Measurements from ENCODE around the gene PHACTR1.

The PHACTR1 gene

DNA sequence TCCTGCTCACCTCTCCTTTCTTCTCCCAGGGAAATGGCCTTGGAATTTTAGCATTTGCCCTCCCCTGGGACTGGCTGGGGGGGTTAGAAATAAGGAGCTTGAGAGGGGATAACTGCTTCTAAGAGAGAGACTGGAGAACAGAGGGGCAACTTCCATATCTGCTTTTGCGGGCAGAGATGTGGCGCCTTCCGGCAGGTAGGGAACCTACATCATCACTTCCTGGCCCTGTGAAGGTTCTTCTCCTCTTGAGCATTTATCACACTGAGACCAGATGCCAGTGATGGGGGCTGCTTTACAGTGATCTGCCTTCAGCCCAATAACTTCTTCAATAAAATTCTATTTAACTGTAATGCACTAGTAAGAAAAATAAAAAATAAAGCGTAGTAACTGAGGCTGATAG, 563.7 kb downstream of the PHACTR1 start:
- no peak overlapping the region for H2AK5ac ChIP-seq (ENCODE audit: low read depth, low read length)
- no peak overlapping the region for H3K27ac ChIP-seq (replicated peaks; ENCODE audit: low read length)
- no peak overlapping the region for H2BK120ac ChIP-seq (ENCODE audit: low read depth, low read length)
- no peak overlapping the region for H3K4me3 ChIP-seq (ENCODE audit: low read length in 2 of 2)
- H3K9ac ChIP-seq (ENCODE audit: low read depth, low read length, poor library complexity), result no peak overlapping the region
- no peak overlapping the region for H3K4me2 ChIP-seq (ENCODE audit: insufficient read depth, low read length, poor library complexity, severe bottlenecking)
- DNase-seq (ENCODE audit: low spot score), result no peak
- H3K9me3 ChIP-seq (replicated peaks in 1 of 2; ENCODE audit: control insufficient read depth in 2 of 2, insufficient read depth in 1 of 2, low read depth in 1 of 2, low read length in 2 of 2), result no peaks in the 10 kb centered on the region
- H4K91ac ChIP-seq (ENCODE audit: low read depth, low read length, poor library complexity), result no peak overlapping the region
- H2BK5ac ChIP-seq (ENCODE audit: low read length), result no peak overlapping the region
- H2AFZ ChIP-seq (ENCODE audit: low read length), result no peak overlapping the region
- H2BK15ac ChIP-seq (ENCODE audit: low read length), result no peak overlapping the region
- H3K36me3 ChIP-seq (replicated peaks in 1 of 2; ENCODE audit: control insufficient read depth in 2 of 2, insufficient read depth in 2 of 2, low read length in 2 of 2), result no peaks in the 10 kb centered on the region
- peaks cover 0 to 2% of the 10 kb centered on the region in 2 donors for H3K4me1 ChIP-seq (ENCODE audit: control insufficient read depth in 2 of 2, insufficient read depth in 1 of 2, low read depth in 1 of 2, low read length in 2 of 2)
- no peak overlapping the region for H3K18ac ChIP-seq (ENCODE audit: low read length)
- no peaks in the 10 kb centered on the region for H3K27me3 ChIP-seq (ENCODE audit: control insufficient read depth in 3 of 3, insufficient read depth in 3 of 3, low read depth in 1 of 3, low read length in 3 of 3)
- H3K23ac ChIP-seq (ENCODE audit: low read depth, low read length, poor library complexity), result no peak overlapping the region
- no peak overlapping the region for H3K14ac ChIP-seq (ENCODE audit: low read length)
- no CpG with 5 or more reads among the region's 4 CpGs for WGBS, 2 donors (ENCODE audit: extremely low coverage in 2 of 2, insufficient read length in 2 of 2, insufficient replicate concordance in 1 of 2)
- no peak overlapping the region for H4K8ac ChIP-seq (ENCODE audit: low read depth, low read length)
- H3K4ac ChIP-seq (ENCODE audit: low read length), result no peak overlapping the region
- no peaks in the 10 kb centered on the region for H3K79me1 ChIP-seq (ENCODE audit: low read depth, low read length)
- H2BK12ac ChIP-seq (ENCODE audit: low read length), result no peak overlapping the region

DNA sequence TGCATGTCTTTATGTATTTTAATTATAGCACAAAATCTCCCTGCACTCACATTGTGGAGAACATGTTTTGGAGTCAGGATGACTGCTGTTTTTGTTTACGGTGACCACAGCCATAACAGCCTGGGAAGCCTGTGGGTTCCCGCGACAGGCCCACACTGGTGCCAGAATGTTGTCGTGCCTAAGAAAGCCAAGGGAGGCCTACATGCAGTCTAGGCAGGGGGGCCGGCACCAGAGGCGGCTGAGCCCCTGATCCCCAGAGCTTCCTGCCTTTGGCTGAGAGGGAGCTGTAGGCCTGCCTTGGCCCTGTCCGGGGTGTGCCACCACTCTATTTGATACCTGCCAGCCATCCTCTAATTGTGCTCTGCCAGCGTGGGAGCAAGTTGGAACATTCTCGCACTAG, 565.1 kb downstream of the PHACTR1 start:
- H3K23ac ChIP-seq (ENCODE audit: low read depth, low read length, poor library complexity), result peak overlapping the region; percentile 35
- no peak for DNase-seq (ENCODE audit: low spot score)
- no peak overlapping the region for H2BK5ac ChIP-seq (ENCODE audit: low read length)
- H2AFZ ChIP-seq (ENCODE audit: low read length), result no peak overlapping the region
- H3K36me3 ChIP-seq (replicated peaks in 1 of 2; ENCODE audit: control insufficient read depth in 2 of 2, insufficient read depth in 2 of 2, low read length in 2 of 2), result peaks cover 0 to under 1% of the 10 kb centered on the region in 2 donors
- no peak overlapping the region for H3K27ac ChIP-seq (replicated peaks; ENCODE audit: low read length)
- H2AK5ac ChIP-seq (ENCODE audit: low read depth, low read length), result no peak overlapping the region
- H3K9ac ChIP-seq (ENCODE audit: low read depth, low read length, poor library complexity), result no peak overlapping the region
- no peak overlapping the region for H3K14ac ChIP-seq (ENCODE audit: low read length)
- no peak overlapping the region for H2BK15ac ChIP-seq (ENCODE audit: low read length)
- H3K4ac ChIP-seq (ENCODE audit: low read length), result no peak overlapping the region
- H2BK120ac ChIP-seq (ENCODE audit: low read depth, low read length), result no peak overlapping the region
- H3K18ac ChIP-seq (ENCODE audit: low read length), result no peak overlapping the region
- no CpG with 5 or more reads among the region's 9 CpGs for WGBS, 2 donors (ENCODE audit: extremely low coverage in 2 of 2, insufficient read length in 2 of 2, insufficient replicate concordance in 1 of 2)
- no peak overlapping the region for H4K8ac ChIP-seq (ENCODE audit: low read depth, low read length)
- H4K91ac ChIP-seq (ENCODE audit: low read depth, low read length, poor library complexity), result no peak overlapping the region
- H3K79me1 ChIP-seq (ENCODE audit: low read depth, low read length), result no peaks in the 10 kb centered on the region
- H3K4me2 ChIP-seq (ENCODE audit: insufficient read depth, low read length, poor library complexity, severe bottlenecking), result no peak overlapping the region
- no peak overlapping the region for H3K4me3 ChIP-seq (ENCODE audit: low read length in 2 of 2)
- H3K27me3 ChIP-seq (ENCODE audit: control insufficient read depth in 3 of 3, insufficient read depth in 3 of 3, low read depth in 1 of 3, low read length in 3 of 3), result no peaks in the 10 kb centered on the region
- H2BK12ac ChIP-seq (ENCODE audit: low read length), result no peak overlapping the region
- H3K4me1 ChIP-seq (ENCODE audit: control insufficient read depth in 2 of 2, insufficient read depth in 1 of 2, low read depth in 1 of 2, low read length in 2 of 2), result peaks cover 0 to 2% of the 10 kb centered on the region in 2 donors
- H3K9me3 ChIP-seq (replicated peaks in 1 of 2; ENCODE audit: control insufficient read depth in 2 of 2, insufficient read depth in 1 of 2, low read depth in 1 of 2, low read length in 2 of 2), result peaks cover under 1 to 4% of the 10 kb centered on the region in 2 donors

DNA sequence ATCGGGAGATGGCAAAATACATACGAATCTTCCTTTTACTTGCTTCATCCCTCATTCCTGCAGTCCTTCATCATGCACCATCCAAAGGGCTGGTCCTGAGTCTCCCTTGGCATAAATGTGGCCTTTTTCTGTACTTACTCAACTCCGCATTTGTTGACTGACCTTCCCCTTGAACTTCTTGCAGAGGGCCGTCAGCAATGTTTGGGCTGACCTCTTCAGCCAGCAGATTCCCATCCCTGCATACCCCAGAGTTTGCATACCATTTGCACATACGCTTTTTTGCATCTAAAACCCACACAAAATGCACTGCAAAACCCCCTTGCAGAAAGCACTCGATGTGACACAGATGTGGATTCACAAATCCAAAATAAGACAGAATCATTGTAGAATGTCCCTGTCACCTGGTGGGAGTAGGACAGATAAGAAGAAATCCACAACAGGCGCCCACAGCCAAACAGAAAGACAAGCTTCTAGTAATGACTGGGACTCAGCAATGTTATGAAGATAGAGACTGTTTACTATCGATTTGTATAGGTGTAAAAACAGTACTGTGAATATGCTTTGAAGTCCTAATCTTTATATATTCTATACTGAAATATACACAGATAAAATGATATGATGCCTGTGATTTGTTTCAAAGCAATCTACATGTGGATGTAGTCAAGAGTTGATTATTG, 566.0 kb downstream of the PHACTR1 start:
- no peaks in the 10 kb centered on the region for H3K79me1 ChIP-seq (ENCODE audit: low read depth, low read length)
- no peak overlapping the region for H3K18ac ChIP-seq (ENCODE audit: low read length)
- H2BK15ac ChIP-seq (ENCODE audit: low read length), result no peak overlapping the region
- H3K4me3 ChIP-seq (ENCODE audit: low read length in 2 of 2), result peak overlapping the region in 1 of 2 donors; percentile 33
- no peak overlapping the region for H2BK12ac ChIP-seq (ENCODE audit: low read length)
- no peak overlapping the region for H3K4me2 ChIP-seq (ENCODE audit: insufficient read depth, low read length, poor library complexity, severe bottlenecking)
- H2AK5ac ChIP-seq (ENCODE audit: low read depth, low read length), result no peak overlapping the region
- H3K27ac ChIP-seq (replicated peaks; ENCODE audit: low read length), result no peak overlapping the region
- H3K36me3 ChIP-seq (replicated peaks in 1 of 2; ENCODE audit: control insufficient read depth in 2 of 2, insufficient read depth in 2 of 2, low read length in 2 of 2), result peaks cover 0 to 2% of the 10 kb centered on the region in 2 donors
- no peak overlapping the region for H3K9ac ChIP-seq (ENCODE audit: low read depth, low read length, poor library complexity)
- no peak overlapping the region for H4K91ac ChIP-seq (ENCODE audit: low read depth, low read length, poor library complexity)
- no peak overlapping the region for H2BK120ac ChIP-seq (ENCODE audit: low read depth, low read length)
- H3K27me3 ChIP-seq (ENCODE audit: control insufficient read depth in 3 of 3, insufficient read depth in 3 of 3, low read depth in 1 of 3, low read length in 3 of 3), result no peaks in the 10 kb centered on the region
- peaks cover 8% of the 10 kb centered on the region in 2 donors for H3K9me3 ChIP-seq (replicated peaks in 1 of 2; ENCODE audit: control insufficient read depth in 2 of 2, insufficient read depth in 1 of 2, low read depth in 1 of 2, low read length in 2 of 2)
- H3K23ac ChIP-seq (ENCODE audit: low read depth, low read length, poor library complexity), result no peak overlapping the region
- WGBS, 2 donors (ENCODE audit: extremely low coverage in 2 of 2, insufficient read length in 2 of 2, insufficient replicate concordance in 1 of 2), result no CpG with 5 or more reads among the region's 8 CpGs
- H3K4me1 ChIP-seq (ENCODE audit: control insufficient read depth in 2 of 2, insufficient read depth in 1 of 2, low read depth in 1 of 2, low read length in 2 of 2), result peaks cover 0 to 2% of the 10 kb centered on the region in 2 donors
- no peak overlapping the region for H4K8ac ChIP-seq (ENCODE audit: low read depth, low read length)
- H2BK5ac ChIP-seq (ENCODE audit: low read length), result no peak overlapping the region
- no peak for DNase-seq (ENCODE audit: low spot score)
- no peak overlapping the region for H2AFZ ChIP-seq (ENCODE audit: low read length)
- H3K14ac ChIP-seq (ENCODE audit: low read length), result no peak overlapping the region
- H3K4ac ChIP-seq (ENCODE audit: low read length), result no peak overlapping the region

DNA sequence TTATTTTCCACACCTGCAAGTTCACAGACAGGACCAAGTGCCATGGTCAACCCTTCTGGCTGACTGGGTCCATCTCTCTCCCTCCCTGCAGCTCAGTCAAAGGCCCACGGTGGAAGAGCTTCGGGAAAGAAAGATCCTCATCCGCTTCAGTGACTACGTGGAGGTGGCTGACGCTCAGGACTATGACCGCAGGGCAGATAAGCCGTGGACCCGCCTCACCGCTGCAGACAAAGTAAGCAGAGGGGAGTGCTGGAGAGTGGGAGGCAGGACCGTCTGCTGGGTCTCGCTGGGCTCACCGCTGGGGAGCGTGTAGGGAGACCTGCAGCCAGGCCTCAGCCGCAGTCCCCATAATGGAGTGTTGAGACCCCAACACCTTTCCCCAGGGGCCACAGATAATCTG, 566.8 kb downstream of the PHACTR1 start:
- Histone ChIP-seq H3K9ac (ENCODE audit: low read depth, low read length, poor library complexity) (no peak overlapping the region), H2BK120ac (ENCODE audit: low read depth, low read length) (no peak overlapping the region), H2AFZ (ENCODE audit: low read length) (no peak overlapping the region), H3K27me3 (ENCODE audit: control insufficient read depth in 3 of 3, insufficient read depth in 3 of 3, low read depth in 1 of 3, low read length in 3 of 3) (no peaks in the 10 kb centered on the region), H3K14ac (ENCODE audit: low read length) (no peak overlapping the region), H4K91ac (ENCODE audit: low read depth, low read length, poor library complexity) (no peak overlapping the region), H3K4ac (ENCODE audit: low read length) (no peak overlapping the region), H2BK5ac (ENCODE audit: low read length) (no peak overlapping the region), H3K4me2 (ENCODE audit: insufficient read depth, low read length, poor library complexity, severe bottlenecking) (no peak overlapping the region), H3K36me3 (replicated peaks in 1 of 2; ENCODE audit: control insufficient read depth in 2 of 2, insufficient read depth in 2 of 2, low read length in 2 of 2) (peaks cover 0 to 5% of the 10 kb centered on the region in 2 donors), H4K8ac (ENCODE audit: low read depth, low read length) (no peak overlapping the region), H3K9me3 (replicated peaks in 1 of 2; ENCODE audit: control insufficient read depth in 2 of 2, insufficient read depth in 1 of 2, low read depth in 1 of 2, low read length in 2 of 2) (peaks cover 10 to 14% of the 10 kb centered on the region in 2 donors), H3K4me1 (ENCODE audit: control insufficient read depth in 2 of 2, insufficient read depth in 1 of 2, low read depth in 1 of 2, low read length in 2 of 2) (peaks cover 0 to 2% of the 10 kb centered on the region in 2 donors), H2BK15ac (ENCODE audit: low read length) (no peak overlapping the region), H2AK5ac (ENCODE audit: low read depth, low read length) (no peak overlapping the region), H2BK12ac (ENCODE audit: low read length) (no peak overlapping the region), H3K18ac (ENCODE audit: low read length) (no peak overlapping the region), H3K79me1 (ENCODE audit: low read depth, low read length) (no peaks in the 10 kb centered on the region), H3K23ac (ENCODE audit: low read depth, low read length, poor library complexity) (peak overlapping the region; percentile 40), H3K4me3 (ENCODE audit: low read length in 2 of 2) (peak overlapping the region in 1 of 2 donors; percentile 30), H3K27ac (replicated peaks; ENCODE audit: low read length) (no peak overlapping the region)
- DNase-seq (ENCODE audit: low spot score), result no peak
- no CpG with 5 or more reads among the region's 14 CpGs for WGBS, 2 donors (ENCODE audit: extremely low coverage in 2 of 2, insufficient read length in 2 of 2, insufficient replicate concordance in 1 of 2)
